ENCODE data around the gene UNK.

DNA sequence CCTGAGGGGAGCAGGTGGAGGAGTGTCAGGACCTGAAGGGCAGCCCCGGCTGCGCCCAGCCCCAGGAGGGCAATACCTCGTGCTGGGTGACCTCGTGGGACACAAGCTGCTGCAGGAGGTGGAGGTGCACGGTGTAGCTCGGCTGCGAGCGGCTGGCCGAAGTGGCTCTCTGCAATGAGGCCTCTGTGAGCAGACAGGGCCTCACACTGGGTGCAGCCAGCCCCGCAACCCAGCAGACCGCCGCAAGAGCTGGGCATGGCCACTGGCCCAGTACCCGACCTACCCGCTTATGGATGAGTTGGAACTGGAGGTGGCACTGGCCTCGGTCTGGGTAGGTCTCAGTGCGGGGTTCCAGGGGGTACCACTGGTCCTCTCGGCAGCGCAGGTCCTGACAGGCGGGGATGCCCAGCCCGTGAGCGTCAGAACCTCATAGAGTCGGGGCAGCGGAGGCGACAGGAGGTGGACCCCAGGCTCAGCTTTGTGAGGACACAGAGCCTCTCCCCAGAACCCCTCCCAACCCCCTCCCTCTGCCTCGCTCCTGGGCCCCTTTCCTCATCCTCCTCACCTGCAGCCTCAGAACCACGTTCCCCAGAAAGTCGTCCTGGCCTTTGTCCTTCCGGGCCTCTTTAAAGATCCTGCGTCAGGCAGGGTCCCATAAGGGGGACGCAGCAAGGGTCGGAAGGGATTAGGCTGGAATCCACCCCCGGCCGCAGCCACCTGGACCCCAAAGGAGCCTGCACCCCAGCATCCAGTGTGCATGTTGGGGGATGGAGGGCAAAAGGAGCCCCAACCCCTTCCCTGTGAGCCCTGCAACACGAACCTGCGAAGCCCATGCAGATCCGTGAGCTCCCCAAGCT is 55.6 kb downstream of the UNK start:
- TF ChIP-seq CREB1 (IDR thresholded peaks at IDR 0.05; ENCODE audit: low read depth) (no peak), EP300 (IDR thresholded peaks at IDR 0.05; ENCODE audit: borderline replicate concordance) (no peak), NFIC (IDR thresholded peaks at IDR 0.05) (no peak), TAF1 (IDR thresholded peaks at IDR 0.05; ENCODE audit: low read depth) (no peak), MAX (IDR thresholded peaks at IDR 0.05) (no peak), EGR1 (IDR thresholded peaks at IDR 0.05) (no peak), ZBTB7A (IDR thresholded peaks at IDR 0.05; ENCODE audit: low read depth) (no peak), FOXM1 (IDR thresholded peaks at IDR 0.05; ENCODE audit: borderline replicate concordance, low read depth) (no peak), YY1 (IDR thresholded peaks at IDR 0.05; ENCODE audit: low read depth) (no peak), TCF12 (IDR thresholded peaks at IDR 0.05; ENCODE audit: low read depth) (no peak), CEBPB (IDR thresholded peaks at IDR 0.05) (no peak), RAD21 (IDR thresholded peaks at IDR 0.05; ENCODE audit: low read depth) (no peak)
- TF ChIP-seq, protein P1, sequence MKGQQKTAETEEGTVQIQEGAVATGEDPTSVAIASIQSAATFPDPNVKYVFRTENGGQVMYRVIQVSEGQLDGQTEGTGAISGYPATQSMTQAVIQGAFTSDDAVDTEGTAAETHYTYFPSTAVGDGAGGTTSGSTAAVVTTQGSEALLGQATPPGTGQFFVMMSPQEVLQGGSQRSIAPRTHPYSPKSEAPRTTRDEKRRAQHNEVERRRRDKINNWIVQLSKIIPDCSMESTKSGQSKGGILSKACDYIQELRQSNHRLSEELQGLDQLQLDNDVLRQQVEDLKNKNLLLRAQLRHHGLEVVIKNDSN (IDR thresholded peaks at IDR 0.05) = no peak
- TF ChIP-seq, protein P2, sequence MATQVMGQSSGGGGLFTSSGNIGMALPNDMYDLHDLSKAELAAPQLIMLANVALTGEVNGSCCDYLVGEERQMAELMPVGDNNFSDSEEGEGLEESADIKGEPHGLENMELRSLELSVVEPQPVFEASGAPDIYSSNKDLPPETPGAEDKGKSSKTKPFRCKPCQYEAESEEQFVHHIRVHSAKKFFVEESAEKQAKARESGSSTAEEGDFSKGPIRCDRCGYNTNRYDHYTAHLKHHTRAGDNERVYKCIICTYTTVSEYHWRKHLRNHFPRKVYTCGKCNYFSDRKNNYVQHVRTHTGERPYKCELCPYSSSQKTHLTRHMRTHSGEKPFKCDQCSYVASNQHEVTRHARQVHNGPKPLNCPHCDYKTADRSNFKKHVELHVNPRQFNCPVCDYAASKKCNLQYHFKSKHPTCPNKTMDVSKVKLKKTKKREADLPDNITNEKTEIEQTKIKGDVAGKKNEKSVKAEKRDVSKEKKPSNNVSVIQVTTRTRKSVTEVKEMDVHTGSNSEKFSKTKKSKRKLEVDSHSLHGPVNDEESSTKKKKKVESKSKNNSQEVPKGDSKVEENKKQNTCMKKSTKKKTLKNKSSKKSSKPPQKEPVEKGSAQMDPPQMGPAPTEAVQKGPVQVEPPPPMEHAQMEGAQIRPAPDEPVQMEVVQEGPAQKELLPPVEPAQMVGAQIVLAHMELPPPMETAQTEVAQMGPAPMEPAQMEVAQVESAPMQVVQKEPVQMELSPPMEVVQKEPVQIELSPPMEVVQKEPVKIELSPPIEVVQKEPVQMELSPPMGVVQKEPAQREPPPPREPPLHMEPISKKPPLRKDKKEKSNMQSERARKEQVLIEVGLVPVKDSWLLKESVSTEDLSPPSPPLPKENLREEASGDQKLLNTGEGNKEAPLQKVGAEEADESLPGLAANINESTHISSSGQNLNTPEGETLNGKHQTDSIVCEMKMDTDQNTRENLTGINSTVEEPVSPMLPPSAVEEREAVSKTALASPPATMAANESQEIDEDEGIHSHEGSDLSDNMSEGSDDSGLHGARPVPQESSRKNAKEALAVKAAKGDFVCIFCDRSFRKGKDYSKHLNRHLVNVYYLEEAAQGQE (IDR thresholded peaks at IDR 0.05; ENCODE audit: low read depth) = no peak
